ENCODE results near the gene HOXC10. TPM values are rescaled to one million over a fixed set of nuclear protein-coding genes. Genes with fewer than 3 reads are reported as not detected.
A peak's percentile ranks its signal among the peaks of the same experiment; 100 is the strongest.

Gene HOXC10
- total RNA-seq, 1 donor from 2014 or later, result 15.7 TPM

- no peak for TF ChIP-seq CTCF (conservative IDR thresholded peaks at IDR 0.05; ENCODE audit: low read depth, low read length)
- H3K4me3 ChIP-seq (ENCODE audit: low read depth, low read length), result peak overlapping the region; percentile 33
- no peak for DNase-seq (ENCODE audit: low read depth)
Measured at GRCh38 chr12:54037360-54038283, 52.7 kb downstream of the HOXC10 start.

- no peak for DNase-seq (ENCODE audit: low read depth)
- H3K4me3 ChIP-seq (ENCODE audit: low read depth, low read length), result peak overlapping the region; percentile 23
- no peak for TF ChIP-seq CTCF (conservative IDR thresholded peaks at IDR 0.05; ENCODE audit: low read depth, low read length)
Measured at GRCh38 chr12:54038284-54038870, 53.4 kb downstream of the HOXC10 start.

GRCh38 chr12:54038871-54039414, 54.0 kb downstream of the HOXC10 start:
- no peak for DNase-seq (ENCODE audit: low read depth)

GRCh38 chr12:54039417-54040147, 54.6 kb downstream of the HOXC10 start:
- DNase-seq (ENCODE audit: low read depth), result no peak
- TF ChIP-seq CTCF (conservative IDR thresholded peaks at IDR 0.05; ENCODE audit: low read depth, low read length), result no peak
- H3K4me3 ChIP-seq (ENCODE audit: low read depth, low read length), result peak overlapping the region; percentile 9

More at GRCh38 chr12:54038871-54039414, 54.0 kb downstream of the HOXC10 start:
- TF ChIP-seq CTCF (conservative IDR thresholded peaks at IDR 0.05; ENCODE audit: low read depth, low read length), result no peak
- no peak overlapping the region for H3K4me3 ChIP-seq (ENCODE audit: low read depth, low read length)

Other genes with a start within 250 kb of the HOXC10 start
- gene CISTR, start 233.2 kb upstream of the HOXC10 start, total RNA-seq, result not detected in 2 replicates
- gene HOXC13, start 46.3 kb upstream of the HOXC10 start, total RNA-seq, result not detected in 2 replicates
- not detected in 2 replicates for gene HOXC12, start 30.2 kb upstream of the HOXC10 start, total RNA-seq
- 0.51 and 1.0 TPM in 2 replicates for gene HOXC11, start 12.0 kb upstream of the HOXC10 start, total RNA-seq
- 0.14 TPM in 1 of 2 replicates, not detected in the other for gene HOTAIR, start 10.2 kb upstream of the HOXC10 start, total RNA-seq
- gene HOXC9, start 15.0 kb downstream of the HOXC10 start, total RNA-seq, result 9.9 and 11.0 TPM in 2 replicates
- gene HOXC8, start 23.8 kb downstream of the HOXC10 start, total RNA-seq, result 1.3 and 1.4 TPM in 2 replicates
- gene HOXC6, start 43.3 kb downstream of the HOXC10 start, total RNA-seq, result 2.7 and 3.2 TPM in 2 replicates
- gene HOXC5, start 47.9 kb downstream of the HOXC10 start, total RNA-seq, result 0.80 and 1.2 TPM in 2 replicates
- 2.8 and 3.3 TPM in 2 replicates for gene HOXC4, start 68.7 kb downstream of the HOXC10 start, total RNA-seq
- gene SMUG1, start 203.8 kb downstream of the HOXC10 start, total RNA-seq, result 44.6 and 48.0 TPM in 2 replicates

Data from epithelial cell of proximal tubule (primary cell).